NCI-H2107 (cell line): Measurements from ENCODE around the gene PDE4D.
A peak's percentile ranks its signal among the peaks of the same experiment; 100 is the strongest.

Experiments
- DNase-seq: peaks from one replicate; lab custom pipeline; 2025; lab: John Stamatoyannopoulos, UW

The PDE4D gene

GRCh38 chr5:59136549-59136948, 757.0 kb downstream of the PDE4D start:
- DNase-seq = no peak

- DNase-seq = no peak
Measured at GRCh38 chr5:59134471-59135163, 758.9 kb downstream of the PDE4D start.

GRCh38 chr5:59133764-59134261, 759.7 kb downstream of the PDE4D start:
- no peak for DNase-seq

GRCh38 chr5:59132131-59132530, 761.4 kb downstream of the PDE4D start:
- no peak for DNase-seq

- no peak for DNase-seq
Measured at GRCh38 chr5:59130431-59130830, 763.1 kb downstream of the PDE4D start.

GRCh38 chr5:59128646-59129290, 764.8 kb downstream of the PDE4D start:
- no peak for DNase-seq

GRCh38 chr5:59126708-59127573, 766.6 kb downstream of the PDE4D start:
- no peak for DNase-seq

GRCh38 chr5:59126016-59126707, 767.4 kb downstream of the PDE4D start:
- DNase-seq = no peak

GRCh38 chr5:59125011-59125961, 768.2 kb downstream of the PDE4D start:
- peak; percentile 14 for DNase-seq

GRCh38 chr5:59123595-59124561, 769.6 kb downstream of the PDE4D start:
- no peak for DNase-seq

- no peak for DNase-seq
Measured at GRCh38 chr5:59119480-59119879, 774.0 kb downstream of the PDE4D start.

GRCh38 chr5:59117320-59117719, 776.2 kb downstream of the PDE4D start:
- no peak for DNase-seq

GRCh38 chr5:59116231-59116865, 777.2 kb downstream of the PDE4D start:
- no peak for DNase-seq

- DNase-seq = no peak
Measured at GRCh38 chr5:59115345-59115744, 778.2 kb downstream of the PDE4D start.

GRCh38 chr5:59109383-59109782, 784.1 kb downstream of the PDE4D start:
- DNase-seq = no peak

- DNase-seq = no peak
Measured at GRCh38 chr5:59107692-59108091, 785.8 kb downstream of the PDE4D start.

- DNase-seq = no peak
Measured at GRCh38 chr5:59104400-59105127, 789.0 kb downstream of the PDE4D start.

- DNase-seq = no peak
Measured at GRCh38 chr5:59103303-59103702, 790.2 kb downstream of the PDE4D start.
